Upper lobe of left lung (tissue), 4 donors: ENCODE results near the gene COG6.

Source experiments
- CTCF ChIP-seq, 6 experiments: fragments of 450-650 bp in 4 of 6; fragments of 200-600 bp in 2 of 6; sonication (generic) in 2 of 6; IDR thresholded peaks; one replicate each; pipeline ENCODE4 v1.5.1; 2016 to 2019; ENCODE audit warnings: antibody characterized with exemption in 6 of 6
- POLR2A ChIP-seq, 4 donors: fragments of 450-650 bp; IDR thresholded peaks; one replicate each; pipeline ENCODE4 v1.5.1; 2016 to 2017; ENCODE audit warnings: antibody characterized with exemption in 4 of 4, mild to moderate bottlenecking in 2 of 4
- POLR2AphosphoS5 ChIP-seq, 2 donors: sonication (generic); formaldehyde crosslinking; IDR thresholded peaks; one replicate each; pipeline ENCODE4 v1.5.1; 2017; ENCODE audit warnings: antibody characterized with exemption in 2 of 2

GRCh38 chr13:39663508-39663907 lies 8.0 kb downstream of the COG6 start:
- no peak for TF ChIP-seq CTCF (IDR thresholded peaks at IDR 0.05)
- no peak for TF ChIP-seq POLR2A (IDR thresholded peaks at IDR 0.05)
- TF ChIP-seq POLR2AphosphoS5 (IDR thresholded peaks at IDR 0.05) = no peak
